NCI-H2171 (cell line): ENCODE data around the gene PBRM1.
A peak's percentile ranks its signal among the peaks of the same experiment; 100 is the strongest.
"Not testable (repeated sequence)": the region's sequence is repeated elsewhere in the genome, so short reads cannot be mapped to it uniquely, and the experiment has no call there.

Source experiments
- DNase-seq: peaks from one replicate; lab custom pipeline; 2025; lab: John Stamatoyannopoulos, UW

Gene PBRM1

GRCh38 chr3:52704611-52705437 lies 19.1 kb upstream of the PBRM1 start:
- DNase-seq, result no peak

- DNase-seq, result no peak
Measured at GRCh38 chr3:52703341-52703740, 17.6 kb upstream of the PBRM1 start.

DNA sequence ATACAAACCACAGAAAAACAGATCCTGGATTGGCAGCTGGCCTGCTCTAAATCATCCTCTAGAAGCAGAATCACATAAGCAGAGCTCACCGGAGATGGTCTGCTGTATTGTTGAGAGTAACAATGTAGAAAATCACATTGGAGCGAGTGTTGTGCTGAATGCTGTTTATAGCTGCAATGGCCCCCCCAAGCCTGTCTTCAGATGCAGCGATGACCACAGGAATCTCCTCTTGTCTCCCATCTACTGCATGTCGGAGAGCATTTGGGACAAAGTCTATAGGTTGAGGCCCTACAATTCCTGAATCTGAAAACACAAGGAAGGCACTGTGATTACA lies 11.9 kb upstream of the PBRM1 start:
- no peak for DNase-seq

DNA sequence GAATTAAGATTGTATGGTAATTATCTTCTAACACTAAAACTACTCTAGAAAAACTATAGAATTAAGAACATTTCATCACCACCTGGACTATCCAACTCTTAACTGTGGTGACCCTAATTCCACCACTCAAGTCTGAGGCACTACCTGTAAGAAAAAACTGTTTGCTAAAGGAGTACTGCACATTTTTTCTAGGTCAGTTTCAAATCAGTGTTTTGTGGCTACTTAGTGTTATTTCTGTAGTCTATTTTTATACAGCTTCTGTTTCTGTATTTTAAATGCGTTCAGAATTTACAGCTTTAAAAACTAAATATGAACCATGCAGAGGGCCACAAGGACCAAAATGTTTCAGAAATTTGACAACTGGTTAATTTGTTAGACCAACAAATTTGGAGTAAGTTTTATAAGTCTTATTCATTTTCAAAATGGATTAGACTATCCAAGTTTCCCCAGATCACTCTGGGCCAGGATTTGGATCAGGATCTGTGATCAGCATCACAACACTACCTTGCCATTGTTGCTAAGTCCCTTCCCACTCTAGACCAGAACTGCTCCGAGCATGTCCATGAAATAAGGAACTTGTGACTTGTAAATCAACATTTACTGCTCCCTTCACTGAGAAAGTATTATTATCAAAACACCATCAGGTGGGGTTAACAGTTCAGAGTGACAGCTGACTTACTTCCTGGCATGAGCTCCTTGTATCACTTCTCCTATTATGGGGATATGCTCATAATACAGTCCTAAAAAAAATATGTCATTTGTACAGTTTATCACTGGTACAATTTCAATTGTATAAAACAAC lies 11.3 kb upstream of the PBRM1 start:
- no peak for DNase-seq

DNA sequence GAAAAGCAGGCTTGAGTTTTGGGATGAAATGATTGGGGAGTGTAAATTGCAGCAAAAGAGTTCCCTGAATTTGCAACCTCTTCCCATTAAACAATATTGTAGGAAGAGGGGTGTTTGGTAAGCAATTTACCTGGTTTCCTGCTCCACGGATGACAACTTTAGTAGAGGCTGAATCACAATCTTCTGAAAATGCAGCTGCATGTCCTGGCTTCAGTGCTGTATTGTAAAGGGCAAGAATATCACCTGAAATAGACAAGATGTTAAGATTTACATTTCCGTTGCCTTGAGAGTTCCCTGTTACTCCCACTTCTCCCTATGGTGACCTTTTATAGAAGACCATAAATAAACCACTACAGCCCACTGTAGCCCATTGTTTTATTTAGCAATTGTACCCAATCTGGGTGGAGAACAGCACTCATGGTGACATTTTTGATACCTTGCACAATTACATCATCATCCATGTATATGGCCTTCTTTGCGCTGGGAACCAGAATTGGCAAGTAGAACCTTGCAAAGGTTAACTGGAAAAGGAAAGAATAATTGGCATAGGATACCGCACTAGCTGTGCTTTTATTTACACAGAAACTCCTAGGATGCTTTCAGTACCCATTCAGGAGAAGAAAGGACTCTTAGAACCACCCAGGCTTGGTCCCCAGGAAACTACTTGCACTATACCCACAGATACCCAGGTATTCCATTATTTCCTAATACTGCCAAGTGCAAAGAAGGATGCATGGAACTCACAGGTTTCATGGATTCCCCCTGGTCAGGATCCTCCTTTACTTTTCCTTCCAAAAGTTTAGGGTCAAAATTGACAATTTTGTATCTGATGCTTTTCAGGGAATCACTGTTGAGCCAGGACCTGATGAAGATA lies 10.3 kb upstream of the PBRM1 start:
- DNase-seq, result no peak

DNA sequence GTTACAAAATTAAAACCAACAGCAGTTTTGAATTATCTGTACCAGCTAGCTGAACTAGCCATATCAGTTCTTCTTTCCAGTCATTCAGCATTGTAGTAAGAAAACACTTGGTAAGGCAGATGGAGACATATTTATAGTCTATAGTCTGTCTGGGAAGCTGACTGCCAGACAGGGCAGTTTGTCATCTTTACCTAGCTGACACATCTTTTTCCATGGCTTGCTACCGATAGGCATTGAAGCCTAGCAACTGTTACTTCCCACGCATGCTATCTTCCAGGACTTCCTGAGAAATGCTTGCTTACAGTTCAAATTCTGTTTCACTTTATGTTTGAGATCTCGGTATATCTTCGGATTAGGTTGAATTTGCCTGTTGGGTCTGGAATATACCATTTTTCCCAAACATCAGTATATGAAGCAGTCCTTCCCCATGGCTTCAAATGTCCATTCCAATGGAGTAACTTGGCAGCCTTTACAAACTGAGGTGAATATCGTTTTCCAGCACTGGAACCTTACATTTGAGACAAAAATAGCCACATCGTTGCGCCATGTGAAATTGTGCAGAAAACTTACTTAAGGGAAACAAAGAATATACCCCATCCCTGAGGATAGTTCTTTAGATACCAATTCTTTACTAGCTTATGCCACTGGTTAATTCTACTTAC lies 8.9 kb upstream of the PBRM1 start:
- no peak for DNase-seq

DNA sequence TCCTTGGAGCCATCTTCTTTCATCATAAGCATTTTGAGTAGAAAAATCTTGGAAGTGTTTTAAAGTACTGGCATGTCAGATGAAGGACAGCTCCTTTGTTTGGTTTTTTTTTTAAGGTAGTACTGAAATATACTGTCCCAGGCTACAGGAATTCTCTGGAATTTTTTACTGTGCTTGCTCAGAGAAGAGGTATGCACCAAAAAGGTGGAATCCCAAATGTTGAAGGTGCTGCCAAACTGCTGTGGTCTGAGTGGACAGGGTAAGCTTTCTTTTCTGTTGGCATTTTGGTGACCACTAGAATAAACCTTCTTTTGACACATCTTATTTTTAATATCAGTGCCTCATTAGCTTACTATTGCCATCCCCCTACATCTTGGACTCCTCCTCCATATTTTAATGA lies 7.4 kb upstream of the PBRM1 start:
- DNase-seq, result no peak

- no peak for DNase-seq
Measured at GRCh38 chr3:52690560-52690959, 4.8 kb upstream of the PBRM1 start.

- no peak for DNase-seq
Measured at GRCh38 chr3:52689151-52689550, 3.4 kb upstream of the PBRM1 start.

- DNase-seq, result no peak
Measured at GRCh38 chr3:52688266-52688665, 2.6 kb upstream of the PBRM1 start.

GRCh38 chr3:52685285-52685708 lies 416 bp downstream of the PBRM1 start:
- DNase-seq, result peak; percentile 59

GRCh38 chr3:52684184-52684583 lies 1.5 kb downstream of the PBRM1 start:
- no peak for DNase-seq

GRCh38 chr3:52683611-52684010 lies 2.1 kb downstream of the PBRM1 start:
- DNase-seq, result no peak

DNA sequence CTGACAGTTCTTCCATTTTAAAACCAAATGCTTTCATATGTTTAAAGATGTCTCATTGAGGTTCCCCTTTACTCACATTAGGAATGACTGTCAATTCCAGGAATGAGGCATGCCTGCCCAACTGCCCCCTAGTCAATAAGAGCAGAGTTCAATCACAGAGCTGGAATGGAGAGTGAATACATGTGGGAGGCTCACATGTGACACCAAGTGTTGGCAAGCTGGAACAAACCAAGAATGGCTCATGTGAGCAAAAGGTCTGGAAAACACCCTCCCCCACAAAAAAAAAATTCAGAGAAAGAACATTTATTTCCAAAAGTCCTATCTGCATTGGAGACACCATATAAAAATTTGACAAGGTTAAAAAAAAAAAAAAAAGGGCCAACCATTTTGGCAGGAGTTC lies 3.7 kb downstream of the PBRM1 start:
- DNase-seq, result no peak

DNA sequence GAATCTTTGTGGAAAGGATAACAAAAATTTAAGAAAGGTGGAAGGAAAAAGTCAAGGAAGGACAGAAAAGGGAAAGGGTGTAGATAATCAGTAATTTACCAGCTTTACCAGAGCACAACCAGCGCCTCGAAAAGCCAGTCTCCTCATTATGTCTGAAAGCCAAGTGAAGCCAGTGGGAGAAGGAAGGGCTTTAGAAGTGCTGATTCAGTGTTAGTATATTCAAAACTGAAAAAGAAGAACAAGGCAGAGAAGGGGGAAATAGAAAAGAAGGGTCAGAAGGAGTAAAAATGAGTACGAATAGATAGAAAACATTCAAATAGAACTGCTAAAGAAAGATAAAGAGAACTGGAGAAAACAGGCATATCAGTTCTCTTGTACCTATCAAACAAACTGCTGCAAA lies 4.1 kb downstream of the PBRM1 start:
- DNase-seq, result no peak

DNA sequence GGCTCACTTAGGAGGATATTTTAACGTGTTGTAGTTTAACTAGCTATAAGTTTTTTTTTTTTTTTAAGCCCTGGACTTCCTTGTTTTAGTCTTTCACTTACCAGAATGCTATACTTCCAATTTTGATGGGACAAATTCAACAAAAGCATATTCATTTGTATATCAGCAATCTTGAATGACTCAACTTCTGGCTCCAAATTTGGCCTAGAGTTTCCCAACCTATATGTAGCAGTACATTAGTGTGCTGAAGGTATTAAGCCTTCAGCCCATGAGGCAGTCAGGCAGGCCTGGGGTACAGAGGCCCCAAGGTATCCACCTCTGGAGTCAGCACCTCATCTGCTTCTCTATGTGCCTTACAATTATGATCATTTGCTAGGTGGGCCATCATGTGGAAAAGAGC lies 5.9 kb downstream of the PBRM1 start:
- no peak for DNase-seq

- DNase-seq, result no peak
Measured at GRCh38 chr3:52679199-52679538, 6.5 kb downstream of the PBRM1 start.

- no peak for DNase-seq
Measured at GRCh38 chr3:52678265-52679198, 7.2 kb downstream of the PBRM1 start.

DNA sequence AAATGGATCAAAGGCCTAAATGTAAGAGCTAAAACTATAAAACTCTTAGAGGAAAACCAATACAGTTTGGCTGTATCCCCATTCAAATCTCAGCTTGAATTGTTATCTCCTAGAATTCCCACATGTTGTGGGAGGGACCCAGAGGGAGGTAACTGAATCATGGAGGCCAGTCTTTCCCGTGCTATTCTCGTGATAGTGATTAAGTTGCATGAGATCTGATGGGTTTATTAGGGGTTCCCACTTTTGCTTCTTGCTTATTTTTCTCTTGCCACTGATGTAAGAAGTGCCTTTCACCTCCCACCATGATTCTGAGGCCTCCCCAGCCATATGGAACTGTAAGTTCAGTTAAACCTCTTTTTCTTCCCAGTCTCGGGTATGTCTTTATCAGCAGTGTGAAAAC lies 9.5 kb downstream of the PBRM1 start:
- DNase-seq, result not testable (repeated sequence)

DNA sequence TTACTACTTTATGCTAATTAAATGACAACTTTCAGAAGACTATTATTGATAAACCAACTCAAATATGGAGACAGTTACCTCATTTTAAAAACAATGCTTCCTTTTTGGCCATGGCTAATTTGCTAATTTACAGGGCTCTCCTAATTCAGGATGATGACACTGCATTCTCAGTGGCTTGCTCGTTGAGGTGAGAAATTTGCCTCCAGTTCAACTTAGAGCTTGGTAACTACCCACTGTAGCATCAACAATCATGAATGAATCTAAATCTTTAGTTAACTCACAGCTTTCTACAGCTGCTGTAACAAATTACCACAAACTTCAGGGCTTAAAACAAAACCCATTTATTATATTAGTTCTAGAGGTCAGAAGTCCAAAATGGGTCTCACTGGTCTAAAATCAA lies 14.0 kb downstream of the PBRM1 start:
- DNase-seq, result no peak
